Lower lobe of right lung (tissue), 2 donors: ENCODE data around the gene BICC1. TPM values are rescaled to one million over a fixed set of nuclear protein-coding genes. Genes with fewer than 3 reads are reported as not detected.
"Not testable (repeated sequence)": the region's sequence is repeated elsewhere in the genome, so short reads cannot be mapped to it uniquely, and the experiment has no call there.

Experiments
- ATAC-seq, 2 donors: fragments of 200-7000 bp; cut with Tn5 transposase; one replicate each; pipeline ENCODE4 v1.9.1; 2020 to 2022; ENCODE audit warnings: mild to moderate bottlenecking in 2 of 2, moderate library complexity in 2 of 2
- DNase-seq: peaks from one replicate; pipeline ENCODE4 v3.0.0-alpha.2; 2020
- H3K27ac ChIP-seq: fragments of 200-600 bp; one replicate; pipeline ENCODE4 v1.8.0; 2022
- H3K27me3 ChIP-seq: fragments of 200-600 bp; one replicate; pipeline ENCODE4 v1.8.0; 2022; ENCODE audit warnings: low read depth
- H3K36me3 ChIP-seq: fragments of 200-600 bp; one replicate; pipeline ENCODE4 v1.8.0; 2022; ENCODE audit warnings: mild to moderate bottlenecking
- H3K4me1 ChIP-seq: fragments of 200-600 bp; one replicate; pipeline ENCODE4 v1.8.0; 2022
- H3K4me3 ChIP-seq: fragments of 200-600 bp; one replicate; pipeline ENCODE4 v1.8.0; 2022; ENCODE audit warnings: mild to moderate bottlenecking
- H3K9me3 ChIP-seq: fragments of 200-600 bp; one replicate; pipeline ENCODE4 v1.8.0; 2022
- CTCF ChIP-seq: fragments of 200-600 bp; IDR thresholded peaks from one replicate; pipeline ENCODE4 v1.8.0; 2022; ENCODE audit warnings: antibody characterized with exemption, mild to moderate bottlenecking
- intact Hi-C: fragments of 100-400 bp; cut with DNase I; formaldehyde crosslinking; loops from one replicate; pipeline ENCODE4 v1.11.0; 2022
- total RNA-seq: library from RNA; stranded (reverse); fragmentation: NEBNext Ultra II Directional; extraction: Animal tissue kit (Norgen Biotek cat#: 25700); gene quantifications from one replicate; pipeline ENCODE4 v1.2.1, GENCODE V29; 2021
- donor health status: DM: no; HTN: yes; CAD: no; lungs with severe emphysema.

Gene BICC1
- total RNA-seq, 1 donor from 2014 or later: 11.0 TPM

- H3K4me3 ChIP-seq: no peak overlapping the region
- peaks cover 7% of the 10 kb centered on the region for H3K4me1 ChIP-seq
- no peak overlapping the region for H3K27ac ChIP-seq
- intact Hi-C loops: no loop called here
- H3K36me3 ChIP-seq: no peaks in the 10 kb centered on the region
- no peaks in the 10 kb centered on the region for H3K9me3 ChIP-seq
- ATAC-seq (peak; percentile 55 to 69), DNase-seq (no peak)
- no peak for TF ChIP-seq CTCF
- no peaks in the 10 kb centered on the region for H3K27me3 ChIP-seq
Observed at GRCh38 chr10:58590152-58590840, 77.6 kb downstream of the BICC1 start.

- TF ChIP-seq CTCF: no peak
- H3K4me3 ChIP-seq: no peak overlapping the region
- H3K27ac ChIP-seq: no peak overlapping the region
- H3K36me3 ChIP-seq: no peaks in the 10 kb centered on the region
- H3K4me1 ChIP-seq: peaks cover 7% of the 10 kb centered on the region
- no peaks in the 10 kb centered on the region for H3K9me3 ChIP-seq
- ATAC-seq: no peak
- H3K27me3 ChIP-seq: no peaks in the 10 kb centered on the region
- intact Hi-C loops: no loop called here
- DNase-seq: no peak
Observed at GRCh38 chr10:58590924-58591323, 78.3 kb downstream of the BICC1 start.

- no peaks in the 10 kb centered on the region for H3K9me3 ChIP-seq
- H3K36me3 ChIP-seq: no peaks in the 10 kb centered on the region
- TF ChIP-seq CTCF: no peak
- peaks cover 7% of the 10 kb centered on the region for H3K4me1 ChIP-seq
- ATAC-seq: no peak
- H3K27me3 ChIP-seq: no peaks in the 10 kb centered on the region
- DNase-seq: no peak
- H3K27ac ChIP-seq: no peak overlapping the region
- intact Hi-C loops: no loop called here
- no peak overlapping the region for H3K4me3 ChIP-seq
Observed at GRCh38 chr10:58593008-58593407, 80.3 kb downstream of the BICC1 start.

- H3K4me1 ChIP-seq, intact Hi-C loops, H3K4me3 ChIP-seq, H3K27me3 ChIP-seq, H3K27ac ChIP-seq, H3K9me3 ChIP-seq, DNase-seq, H3K36me3 ChIP-seq, ATAC-seq: not testable (repeated sequence)
Observed at GRCh38 chr10:58597211-58597610, 84.5 kb downstream of the BICC1 start.

- Histone ChIP-seq H3K27me3 (no peaks in the 10 kb centered on the region), H3K9me3 (peaks cover 7% of the 10 kb centered on the region), H3K4me1 (no peaks in the 10 kb centered on the region), H3K4me3 (no peak overlapping the region), H3K36me3 (no peaks in the 10 kb centered on the region), H3K27ac (no peak overlapping the region)
- no peak for TF ChIP-seq CTCF
- no peak for DNase-seq
- intact Hi-C loops: no loop called here
- ATAC-seq: no peak
Observed at GRCh38 chr10:58599927-58600553, 87.4 kb downstream of the BICC1 start.

GRCh38 chr10:58608351-58608750 lies 95.7 kb downstream of the BICC1 start:
- Histone ChIP-seq H3K4me1 (no peaks in the 10 kb centered on the region), H3K9me3 (no peaks in the 10 kb centered on the region), H3K27ac (no peak overlapping the region), H3K27me3 (no peaks in the 10 kb centered on the region), H3K4me3 (no peak overlapping the region), H3K36me3 (no peaks in the 10 kb centered on the region)
- TF ChIP-seq CTCF: no peak
- no peak for DNase-seq
- ATAC-seq: no peak
- intact Hi-C loops: no loop called here
